GM12874 (cell line): Measurements from ENCODE around the gene CLSTN2.
A peak's percentile ranks its signal among the peaks of the same experiment; 100 is the strongest.

Experiments
- TF ChIP-seq, protein P1 (sequence below): IDR thresholded peaks from 2 replicates; pipeline ENCODE4 v1.5.1; 2011; ENCODE audit warnings: low read depth, mild to moderate bottlenecking, control low read depth, low read length, moderate library complexity; ENCODE audit not compliant: insufficient read depth

CLSTN2 gene

DNA sequence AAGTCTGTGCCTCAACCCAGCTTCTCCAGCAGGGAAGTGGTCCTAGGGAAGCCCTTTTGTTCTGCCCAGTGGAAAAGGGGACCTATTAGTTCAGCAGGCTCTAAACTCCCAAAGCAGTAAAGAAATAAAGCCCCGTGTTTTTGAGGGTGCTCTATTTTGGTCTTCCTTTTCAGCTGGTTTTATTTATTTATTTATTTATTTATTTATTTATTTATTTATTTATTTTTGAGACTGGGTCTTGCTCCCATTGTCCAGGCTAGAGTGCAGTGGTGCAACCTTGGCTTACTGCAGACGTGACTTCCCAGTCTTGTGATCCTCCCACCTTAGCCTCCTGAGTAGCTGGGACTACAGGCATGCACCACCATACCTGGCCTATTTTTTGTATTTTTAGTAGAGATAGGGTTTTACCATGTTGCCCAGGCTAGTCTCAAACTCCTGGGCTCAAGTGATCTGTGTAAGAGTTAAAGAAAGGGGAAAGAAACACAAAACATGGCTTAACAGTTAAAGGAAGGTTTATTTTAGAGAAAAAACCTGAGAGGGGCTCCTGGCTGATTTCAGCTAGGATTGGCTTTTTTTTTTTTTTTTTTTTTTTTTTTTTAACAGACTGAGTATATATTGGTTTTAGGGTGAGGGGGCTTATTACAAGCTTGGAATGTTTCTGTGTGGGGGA is 154.6 kb downstream of the CLSTN2 start:
- TF ChIP-seq, protein P1, sequence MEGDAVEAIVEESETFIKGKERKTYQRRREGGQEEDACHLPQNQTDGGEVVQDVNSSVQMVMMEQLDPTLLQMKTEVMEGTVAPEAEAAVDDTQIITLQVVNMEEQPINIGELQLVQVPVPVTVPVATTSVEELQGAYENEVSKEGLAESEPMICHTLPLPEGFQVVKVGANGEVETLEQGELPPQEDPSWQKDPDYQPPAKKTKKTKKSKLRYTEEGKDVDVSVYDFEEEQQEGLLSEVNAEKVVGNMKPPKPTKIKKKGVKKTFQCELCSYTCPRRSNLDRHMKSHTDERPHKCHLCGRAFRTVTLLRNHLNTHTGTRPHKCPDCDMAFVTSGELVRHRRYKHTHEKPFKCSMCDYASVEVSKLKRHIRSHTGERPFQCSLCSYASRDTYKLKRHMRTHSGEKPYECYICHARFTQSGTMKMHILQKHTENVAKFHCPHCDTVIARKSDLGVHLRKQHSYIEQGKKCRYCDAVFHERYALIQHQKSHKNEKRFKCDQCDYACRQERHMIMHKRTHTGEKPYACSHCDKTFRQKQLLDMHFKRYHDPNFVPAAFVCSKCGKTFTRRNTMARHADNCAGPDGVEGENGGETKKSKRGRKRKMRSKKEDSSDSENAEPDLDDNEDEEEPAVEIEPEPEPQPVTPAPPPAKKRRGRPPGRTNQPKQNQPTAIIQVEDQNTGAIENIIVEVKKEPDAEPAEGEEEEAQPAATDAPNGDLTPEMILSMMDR, result no peak

DNA sequence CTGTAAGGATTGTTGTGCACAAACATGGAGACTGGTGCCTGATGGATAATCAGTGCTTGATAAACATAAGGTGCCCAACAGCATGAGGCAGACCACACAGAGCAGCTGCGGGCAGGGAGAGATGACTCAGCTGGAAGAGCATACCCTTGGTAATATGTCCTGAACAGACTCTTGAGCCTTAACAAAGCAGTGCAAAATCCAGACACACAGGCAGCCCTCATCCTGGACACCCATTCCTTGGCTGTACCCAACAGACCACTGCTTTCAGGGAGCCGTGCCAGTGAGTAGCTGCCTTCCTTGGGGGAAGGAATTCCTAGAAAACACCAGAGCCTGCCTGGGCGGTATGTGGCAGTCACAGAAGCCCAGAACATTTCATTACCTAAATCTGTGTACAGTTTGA is 156.2 kb downstream of the CLSTN2 start:
- TF ChIP-seq, protein P1, result no peak

- TF ChIP-seq, protein P1, result peak; percentile 41; the same call in 1 of the 2 replicates
Observed at GRCh38 chr3:140092848-140093536, 158.0 kb downstream of the CLSTN2 start.

GRCh38 chr3:140093742-140094141 is 158.8 kb downstream of the CLSTN2 start:
- TF ChIP-seq, protein P1, result no peak

DNA sequence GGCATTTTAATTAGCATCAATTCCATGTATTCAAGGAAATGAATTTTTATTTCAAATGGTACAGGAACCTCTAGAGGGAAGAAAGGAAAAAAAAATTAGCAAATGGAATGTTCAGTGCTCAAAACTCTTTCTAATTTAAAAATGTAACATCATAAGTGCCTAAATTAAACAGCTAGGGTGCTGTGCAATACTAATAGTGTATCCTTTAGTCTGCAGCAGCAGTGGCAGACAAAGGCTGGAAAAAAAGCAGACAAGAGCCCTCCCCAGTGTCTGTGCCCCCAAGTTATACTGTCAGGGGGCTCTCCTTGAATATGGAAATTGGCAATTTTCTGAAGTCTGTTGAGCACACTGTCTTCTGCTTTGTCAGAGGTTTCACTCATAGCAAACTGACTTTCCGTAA is 159.5 kb downstream of the CLSTN2 start:
- TF ChIP-seq, protein P1, result no peak

- TF ChIP-seq, protein P1, result no peak
Observed at GRCh38 chr3:140096037-140096436, 161.1 kb downstream of the CLSTN2 start.

GRCh38 chr3:140097874-140098635 is 163.1 kb downstream of the CLSTN2 start:
- TF ChIP-seq, protein P1, result no peak
